ENCODE results near the gene HMOX1.

The HMOX1 gene, protein sequence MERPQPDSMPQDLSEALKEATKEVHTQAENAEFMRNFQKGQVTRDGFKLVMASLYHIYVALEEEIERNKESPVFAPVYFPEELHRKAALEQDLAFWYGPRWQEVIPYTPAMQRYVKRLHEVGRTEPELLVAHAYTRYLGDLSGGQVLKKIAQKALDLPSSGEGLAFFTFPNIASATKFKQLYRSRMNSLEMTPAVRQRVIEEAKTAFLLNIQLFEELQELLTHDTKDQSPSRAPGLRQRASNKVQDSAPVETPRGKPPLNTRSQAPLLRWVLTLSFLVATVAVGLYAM

DNA sequence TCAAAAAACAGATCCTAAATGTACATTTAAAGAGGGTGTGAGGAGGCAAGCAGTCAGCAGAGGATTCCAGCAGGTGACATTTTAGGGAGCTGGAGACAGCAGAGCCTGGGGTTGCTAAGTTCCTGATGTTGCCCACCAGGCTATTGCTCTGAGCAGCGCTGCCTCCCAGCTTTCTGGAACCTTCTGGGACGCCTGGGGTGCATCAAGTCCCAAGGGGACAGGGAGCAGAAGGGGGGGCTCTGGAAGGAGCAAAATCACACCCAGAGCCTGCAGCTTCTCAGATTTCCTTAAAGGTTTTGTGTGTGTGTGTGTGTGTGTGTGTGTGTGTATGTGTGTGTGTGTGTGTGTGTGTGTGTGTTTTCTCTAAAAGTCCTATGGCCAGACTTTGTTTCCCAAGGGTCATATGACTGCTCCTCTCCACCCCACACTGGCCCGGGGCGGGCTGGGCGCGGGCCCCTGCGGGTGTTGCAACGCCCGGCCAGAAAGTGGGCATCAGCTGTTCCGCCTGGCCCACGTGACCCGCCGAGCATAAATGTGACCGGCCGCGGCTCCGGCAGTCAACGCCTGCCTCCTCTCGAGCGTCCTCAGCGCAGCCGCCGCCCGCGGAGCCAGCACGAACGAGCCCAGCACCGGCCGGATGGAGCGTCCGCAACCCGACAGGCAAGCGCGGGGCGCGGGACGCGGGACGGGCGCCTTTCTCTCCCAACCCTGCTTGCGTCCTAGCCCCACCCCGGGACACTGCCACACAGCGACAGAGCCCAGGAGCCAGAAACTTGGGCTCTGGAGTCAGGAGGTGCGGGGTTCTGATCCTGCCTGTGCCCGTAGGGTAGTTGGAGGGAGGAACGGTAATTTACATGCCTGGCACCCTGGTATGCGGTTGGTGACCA, at the start of gene HMOX1:
TSS of gene HMOX1 (plus strand) at position 560 of the 887 bp plus-strand sequence. CDS start at position 638, 78 bp downstream.
- DNase-seq = peak; percentile 64

DNA sequence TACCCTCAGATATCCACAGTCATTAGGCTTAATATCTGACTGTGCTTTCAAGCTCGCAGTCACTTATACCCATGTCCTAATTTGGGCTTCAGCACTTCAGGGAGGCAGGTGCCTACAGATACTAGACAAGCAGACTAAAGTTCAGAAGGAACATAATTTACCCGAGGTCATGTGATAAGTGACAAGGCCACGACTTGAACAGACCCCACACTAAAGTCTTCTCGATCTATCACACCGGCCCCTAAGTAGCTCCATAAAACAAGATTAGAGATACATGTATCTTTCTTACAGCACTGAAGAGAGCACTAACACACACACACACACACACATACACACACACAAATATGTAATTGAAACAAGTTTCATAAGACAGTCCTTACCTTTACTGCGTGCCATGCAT, 48.6 kb upstream of the HMOX1 start:
- DNase-seq = no peak

DNA sequence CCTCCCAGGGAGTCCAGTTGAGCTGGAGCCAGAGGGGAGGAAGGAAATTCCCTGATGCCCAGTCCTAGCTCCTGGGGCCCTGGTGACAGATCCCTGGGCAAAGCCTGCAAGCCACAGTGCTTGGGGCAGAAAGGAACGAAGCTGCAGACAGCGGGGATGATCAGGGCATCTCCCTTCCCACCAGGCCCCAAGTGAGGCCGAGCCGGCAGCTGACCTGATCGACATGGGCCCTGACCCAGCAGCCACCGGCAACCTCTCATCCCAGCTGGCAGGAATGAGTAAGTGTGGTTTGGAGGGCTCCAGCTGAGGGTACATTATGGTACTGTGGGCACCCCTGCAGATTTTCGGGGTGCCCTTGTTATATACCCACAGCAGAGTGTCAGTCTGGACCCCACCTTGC, 47.7 kb upstream of the HMOX1 start:
- DNase-seq = no peak

DNA sequence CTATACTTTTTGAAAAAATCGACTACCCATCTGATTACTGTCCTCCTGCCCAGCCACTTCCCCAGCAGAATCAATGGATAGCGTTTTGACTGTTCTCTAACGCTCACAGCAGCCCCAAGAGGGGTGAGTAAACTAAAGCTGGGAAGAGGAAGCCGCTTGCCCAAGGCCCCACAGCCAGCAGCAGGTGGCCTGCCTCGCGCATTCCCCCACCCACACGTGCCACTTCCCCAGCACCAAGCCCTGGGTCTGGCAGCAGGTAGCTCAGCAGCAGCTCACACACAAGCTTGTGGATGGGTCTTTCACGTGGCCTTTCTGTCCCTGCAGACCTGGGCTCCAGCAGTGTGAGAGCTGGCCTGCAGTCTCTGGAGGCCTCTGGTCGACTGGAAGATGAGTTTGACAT, 46.9 kb upstream of the HMOX1 start:
- DNase-seq = peak; percentile 72

DNA sequence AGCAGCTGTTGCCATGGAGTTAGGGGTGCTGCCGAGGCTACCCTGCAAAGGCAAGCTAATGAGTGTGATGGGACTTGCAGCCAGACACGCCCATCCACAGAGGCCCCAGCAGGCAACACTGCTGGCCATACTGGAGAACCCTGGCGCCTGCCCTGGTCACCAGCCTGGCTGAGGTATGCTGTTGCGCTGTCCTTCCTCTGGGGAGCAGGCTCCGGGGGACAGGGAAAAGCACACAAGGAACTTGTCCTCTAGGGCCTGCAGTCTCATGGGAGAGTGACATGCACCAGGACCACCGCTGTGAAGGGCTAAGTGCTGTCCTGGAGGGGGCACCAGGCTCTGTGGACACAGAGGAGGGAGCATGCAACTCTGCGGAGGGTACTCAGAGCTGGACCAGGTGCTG, 45.4 kb upstream of the HMOX1 start:
- no peak for DNase-seq

DNA sequence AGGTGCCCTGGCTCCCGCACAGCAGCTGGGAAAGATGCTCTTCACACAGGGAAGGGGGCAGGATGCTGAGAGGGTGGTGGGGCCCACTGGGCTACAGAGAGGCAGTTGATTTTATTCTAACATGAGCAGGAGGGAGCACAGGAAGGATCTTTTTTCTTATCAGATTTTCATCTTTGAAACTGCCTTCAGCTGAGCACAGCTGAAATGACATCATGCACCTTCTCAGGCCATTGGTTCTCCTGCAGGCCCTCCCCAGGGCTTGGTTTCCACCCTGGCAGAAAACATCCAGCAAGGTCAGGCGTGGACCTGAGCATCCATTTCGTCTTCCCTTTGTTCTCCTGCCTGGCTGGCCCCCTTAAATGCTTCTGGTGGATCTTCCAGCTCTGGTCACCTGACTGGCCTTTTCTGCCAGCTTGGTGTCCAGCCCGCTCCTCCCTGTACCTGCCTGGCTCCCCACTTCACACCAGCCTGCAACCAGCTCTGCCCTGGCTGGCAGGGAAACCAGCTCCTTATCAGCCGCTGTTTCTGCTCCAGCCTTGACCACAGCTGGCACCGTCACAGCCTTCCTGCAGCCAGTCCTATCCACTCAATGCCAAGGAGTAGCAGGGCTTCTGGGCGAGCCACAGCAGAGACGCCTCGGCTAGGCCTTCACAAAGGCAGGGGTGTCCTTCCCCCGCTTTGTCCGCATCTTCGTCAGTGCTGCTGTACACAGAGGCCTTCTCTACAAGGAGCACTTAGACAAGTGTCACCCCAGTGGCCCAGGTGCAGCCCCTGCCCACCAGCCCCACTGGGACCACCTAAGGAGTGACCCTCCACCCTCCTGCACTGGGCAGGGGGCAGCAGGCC, 44.7 kb upstream of the HMOX1 start:
- DNase-seq = no peak

DNA sequence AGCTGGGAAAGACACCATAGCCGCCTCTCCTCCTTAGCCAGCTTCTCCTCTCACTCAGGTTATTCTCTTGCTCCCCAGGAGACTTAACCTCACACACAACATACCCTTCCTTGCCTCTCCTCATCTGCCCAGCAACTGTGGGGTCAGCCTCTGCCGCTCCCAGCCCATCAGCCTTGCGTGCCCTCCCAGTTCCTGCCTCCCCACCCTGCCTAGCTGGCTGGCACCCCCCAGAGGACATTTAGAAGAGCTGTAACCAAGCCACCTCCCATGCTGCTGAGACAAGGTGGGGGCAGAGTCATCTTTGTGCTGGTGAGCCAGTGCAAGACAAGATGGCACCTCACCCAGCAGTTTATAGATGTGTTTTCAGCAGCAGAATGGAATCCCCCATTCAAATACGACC, 43.0 kb upstream of the HMOX1 start:
- DNase-seq = peak; percentile 7

DNA sequence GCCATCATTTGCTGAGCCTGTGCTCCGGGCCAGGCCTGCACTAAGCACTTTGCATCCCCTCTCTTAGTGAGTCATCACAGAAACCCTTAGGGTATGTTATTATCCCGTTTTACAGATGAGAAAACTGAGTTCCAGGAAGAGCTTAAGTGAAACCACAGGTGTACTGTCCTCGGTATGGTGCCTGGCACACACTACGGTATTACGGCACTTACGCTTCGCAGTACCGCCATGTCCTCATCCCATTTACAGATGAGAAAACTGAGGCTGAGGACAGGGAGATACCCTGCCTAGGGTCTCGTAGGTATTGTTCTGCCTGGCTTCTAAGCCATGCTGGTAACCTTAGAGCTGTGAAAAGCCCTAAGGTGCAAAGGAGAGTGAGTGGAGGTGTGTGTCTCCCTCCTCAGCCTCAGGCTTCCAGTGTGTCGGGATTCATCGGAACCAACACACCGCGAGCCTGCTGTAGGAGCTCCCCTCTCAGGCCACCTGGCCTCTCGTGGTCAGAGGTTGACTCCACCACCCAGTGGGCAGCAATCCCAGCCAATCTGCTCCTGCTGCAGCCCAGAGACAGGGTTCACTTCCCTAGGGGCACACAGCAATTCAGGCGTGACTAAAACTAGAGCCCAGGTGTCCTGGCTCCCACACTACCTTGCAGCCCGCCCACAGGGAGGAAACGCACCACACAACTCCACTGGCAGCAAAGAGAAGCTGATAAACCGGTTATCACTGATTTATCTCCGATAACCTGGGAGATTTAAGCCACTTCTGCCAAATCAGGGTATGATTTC, 39.6 kb upstream of the HMOX1 start:
- no peak for DNase-seq

DNA sequence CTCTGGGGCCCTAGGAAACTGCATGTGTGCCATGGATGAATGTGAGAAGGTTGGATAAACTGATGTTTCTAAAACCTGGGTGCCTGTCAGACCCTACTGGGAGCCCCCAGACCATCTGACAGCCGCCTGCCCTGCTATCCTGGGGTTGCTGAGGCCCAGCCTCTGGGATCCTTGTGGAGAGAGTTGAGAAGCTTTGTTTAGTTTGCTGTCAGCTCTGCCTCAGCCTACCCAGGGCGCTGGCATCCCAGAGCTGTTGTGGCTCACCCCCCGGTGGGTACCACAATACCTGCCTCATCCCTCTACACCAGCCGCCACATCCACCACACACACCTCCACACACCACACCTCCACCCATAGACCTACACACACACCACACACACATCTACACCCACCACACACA, 38.5 kb upstream of the HMOX1 start:
- DNase-seq = no peak

DNA sequence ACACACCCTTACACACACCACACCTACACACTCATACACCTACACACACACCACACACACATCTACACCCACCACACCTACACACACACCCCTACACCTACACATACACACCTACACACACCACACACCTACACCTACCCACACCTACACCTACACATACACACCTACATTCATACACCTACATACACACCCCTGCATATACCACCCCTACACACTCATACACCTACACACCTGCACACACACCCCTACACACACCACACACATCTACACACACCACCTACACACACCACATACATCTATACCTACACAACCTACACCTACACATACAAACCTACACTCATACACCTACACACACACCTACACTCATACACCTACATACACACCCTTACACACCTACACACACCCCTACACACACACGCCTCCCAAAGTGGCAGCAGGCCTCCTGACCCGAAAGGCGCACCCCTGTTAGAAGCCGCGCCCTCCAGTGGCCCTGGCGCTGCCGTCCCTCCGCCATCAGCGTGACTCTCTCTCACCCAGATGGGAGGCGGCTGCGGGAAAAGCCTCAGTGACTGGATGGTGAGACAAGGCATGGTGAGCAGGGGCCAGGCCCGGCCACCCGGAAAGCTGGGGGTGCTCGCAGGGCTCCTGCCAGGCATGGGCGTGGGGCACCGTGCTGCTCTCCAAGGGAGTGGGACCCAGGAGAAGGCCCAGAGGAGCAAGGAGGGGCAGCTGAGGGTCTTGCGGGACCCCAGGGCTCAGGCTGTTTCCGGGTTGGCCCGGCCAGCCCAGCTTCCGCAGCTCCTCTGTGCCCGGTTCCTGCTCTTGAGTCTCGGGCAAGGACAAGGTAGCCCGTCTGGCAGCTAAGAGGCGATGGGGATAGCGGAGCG, 37.0 kb upstream of the HMOX1 start:
- DNase-seq = no peak

DNA sequence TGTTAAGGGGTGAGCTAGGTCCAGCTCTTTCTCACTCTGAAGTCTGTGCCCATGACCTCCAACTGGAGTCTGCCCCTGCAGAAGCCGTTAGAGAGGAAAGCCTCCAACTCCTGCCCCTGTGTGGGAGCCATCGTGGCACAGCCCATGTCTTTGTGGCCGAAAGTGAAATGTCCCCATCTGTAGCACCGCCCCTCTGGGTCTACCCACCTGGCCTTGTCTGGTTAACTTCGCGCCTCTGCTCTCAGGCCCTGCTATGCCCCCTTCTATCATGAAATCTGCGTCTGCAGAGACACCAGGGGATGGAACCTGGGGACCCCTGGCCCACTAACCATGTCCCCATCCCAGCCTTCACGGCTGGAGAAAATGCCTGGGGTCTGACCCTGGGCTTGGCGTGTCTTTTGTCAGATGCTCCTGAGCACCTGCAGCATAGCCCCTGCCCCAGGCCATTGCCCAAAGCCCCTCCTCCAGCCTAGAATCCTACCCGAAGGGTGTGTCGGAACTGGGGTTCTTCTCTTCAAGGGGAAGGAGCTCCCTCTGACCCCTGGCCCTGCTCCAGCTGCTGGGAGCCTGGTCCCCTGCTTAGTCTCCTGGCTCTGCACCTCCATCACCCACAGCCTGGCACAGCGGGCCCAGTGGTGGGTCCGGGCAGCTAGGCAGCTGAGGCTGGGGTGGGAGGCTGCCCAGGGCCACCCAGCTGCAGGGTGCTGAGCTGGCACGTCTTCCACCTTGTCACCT, 35.8 kb upstream of the HMOX1 start:
- no peak for DNase-seq

DNA sequence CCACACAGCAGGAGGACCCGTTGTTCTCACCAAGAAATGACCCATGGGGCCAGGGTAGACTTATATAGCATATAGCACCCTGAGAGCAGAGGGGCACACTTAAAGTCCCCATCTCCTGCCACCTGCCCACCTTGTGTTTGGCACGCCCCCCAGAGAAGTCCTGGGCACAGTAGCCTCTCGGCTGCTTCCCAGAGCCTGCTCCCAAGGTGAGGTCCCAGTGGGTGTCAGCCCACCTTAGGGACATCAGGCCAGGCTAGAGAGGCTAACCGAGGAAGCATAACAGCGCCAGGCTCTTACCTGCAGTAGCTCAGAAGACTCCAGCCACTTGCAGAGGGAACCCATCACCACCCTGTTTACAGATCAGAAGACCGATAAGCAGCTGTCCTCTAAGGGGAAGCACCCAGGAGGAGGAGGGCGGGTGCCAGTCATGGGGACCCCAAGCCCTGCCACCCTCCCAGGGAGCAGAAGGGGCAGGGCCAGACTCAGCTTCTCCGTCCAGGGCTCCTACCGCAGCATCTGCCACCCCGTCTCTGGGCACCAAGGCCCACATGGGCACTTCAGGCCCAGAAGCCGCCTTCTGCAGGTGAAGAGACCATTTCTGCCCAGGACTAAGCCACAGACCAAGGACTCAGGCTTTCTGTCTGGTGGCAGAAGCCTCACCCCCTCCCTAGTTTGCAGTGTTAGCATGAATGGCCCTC, 34.9 kb upstream of the HMOX1 start:
- no peak for DNase-seq

DNA sequence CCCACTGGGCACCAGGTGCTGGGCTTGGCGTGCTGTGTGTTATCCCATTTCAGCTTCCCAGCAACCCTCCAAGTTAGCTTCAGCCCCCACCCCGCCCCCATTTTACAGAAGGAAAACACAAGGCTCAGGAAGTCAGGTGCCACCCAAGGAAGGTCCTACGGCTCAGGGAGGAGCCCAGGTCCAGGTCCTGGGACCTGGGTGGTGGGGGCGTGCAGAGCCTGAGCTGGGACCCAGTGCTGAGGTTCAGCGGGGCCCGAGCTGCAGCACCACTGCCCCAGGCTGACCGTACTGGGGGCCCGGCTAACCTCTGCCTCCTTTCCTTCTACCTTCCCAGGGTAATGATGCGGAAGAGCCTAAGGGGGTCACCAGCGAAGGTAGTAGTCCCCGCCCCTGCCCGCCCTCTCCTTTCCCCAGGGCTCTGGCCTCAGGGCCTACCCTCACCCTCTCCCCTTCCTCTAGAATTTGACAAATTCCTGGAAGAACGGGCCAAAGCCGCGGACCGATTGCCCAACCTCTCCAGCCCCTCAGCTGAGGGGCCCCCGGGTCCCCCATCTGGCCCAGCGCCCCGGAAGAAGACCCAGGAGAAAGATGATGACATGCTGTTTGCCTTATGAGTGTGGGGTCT, 34.2 kb upstream of the HMOX1 start:
- no peak for DNase-seq

DNA sequence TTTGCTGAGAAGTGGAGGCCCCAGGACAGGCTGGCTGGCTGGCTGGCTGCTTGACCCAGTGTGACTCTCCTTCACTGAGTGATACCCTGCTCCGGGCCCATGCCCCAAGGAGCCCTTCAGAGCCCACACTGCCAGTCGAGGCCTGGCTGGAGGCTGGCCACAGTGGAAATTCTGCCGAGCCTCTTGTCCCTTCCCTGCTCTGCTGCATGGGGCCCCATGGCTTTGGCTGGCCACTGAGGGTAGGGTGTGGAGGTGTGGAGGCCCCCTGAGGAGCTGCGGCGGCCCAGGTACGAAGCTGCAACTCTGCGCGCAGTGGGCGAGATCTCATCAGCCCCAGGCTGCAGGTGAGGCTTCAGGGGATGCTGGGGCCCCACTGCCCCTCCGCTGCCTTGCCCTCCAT, 33.4 kb upstream of the HMOX1 start:
- DNase-seq = no peak

DNA sequence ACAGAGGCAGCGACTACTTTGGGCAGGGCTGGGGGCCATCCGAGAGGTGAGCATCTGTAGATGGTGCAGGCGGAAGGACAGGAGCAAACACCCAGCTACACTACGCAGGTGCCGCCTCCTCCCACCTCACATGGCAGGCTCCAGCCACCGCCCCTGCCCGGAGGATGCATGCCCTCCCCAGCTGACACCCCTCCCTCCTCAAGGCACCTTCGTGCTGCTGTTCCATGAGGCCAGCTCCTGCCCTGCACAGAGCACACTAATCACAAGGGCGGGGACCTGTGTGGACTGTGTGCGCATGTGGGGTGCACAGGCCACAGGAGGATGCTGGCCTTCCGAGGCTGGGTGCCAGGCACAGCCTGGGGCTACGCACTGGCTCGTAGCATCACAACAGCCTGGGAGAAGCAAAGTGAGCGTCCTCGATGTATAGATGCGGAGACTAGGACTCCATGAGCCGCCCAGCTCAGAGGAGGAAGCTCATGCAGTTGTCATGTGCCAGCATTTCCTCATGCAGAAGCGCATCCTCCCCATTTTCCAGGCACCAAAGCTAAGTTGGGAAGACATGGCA, 32.8 kb upstream of the HMOX1 start:
- no peak for DNase-seq

DNA sequence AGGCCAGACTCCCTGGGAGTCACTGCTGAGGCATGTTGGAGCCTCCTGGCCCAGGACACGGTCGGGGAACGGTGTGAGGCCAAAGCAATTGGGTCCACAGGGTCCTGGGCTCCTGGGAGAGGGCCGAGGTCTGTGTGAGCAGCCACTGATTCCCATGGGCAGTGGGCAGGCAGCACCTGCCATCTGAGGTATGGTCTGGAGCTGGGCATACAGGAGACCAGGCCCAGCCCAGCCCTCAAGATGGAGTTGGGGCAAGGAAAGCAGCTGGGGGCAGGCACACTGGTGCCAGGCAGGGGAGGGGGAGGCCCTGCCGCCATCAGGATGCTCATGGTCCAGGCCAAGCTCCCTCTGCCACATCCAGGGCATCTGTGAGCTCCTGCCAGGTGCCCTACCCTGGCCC, 32.2 kb upstream of the HMOX1 start:
- DNase-seq = no peak

DNA sequence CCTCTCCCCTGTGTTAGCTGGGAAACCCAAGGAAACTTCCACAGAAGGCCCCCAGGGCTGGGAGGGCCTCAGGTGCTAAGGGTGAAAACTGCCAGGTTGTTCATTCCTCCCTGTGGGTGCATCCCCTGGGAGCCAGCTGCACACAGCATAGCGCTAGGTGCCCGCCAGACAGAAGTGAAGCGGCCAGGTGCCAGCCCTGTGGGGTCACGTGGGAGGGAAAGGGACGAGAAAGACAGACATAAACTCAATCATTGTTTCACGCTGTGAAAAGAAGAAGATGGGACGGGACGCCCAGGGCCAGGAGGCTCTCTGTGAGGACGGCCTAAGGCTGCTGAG, 31.6 kb upstream of the HMOX1 start:
- no peak for DNase-seq

DNA sequence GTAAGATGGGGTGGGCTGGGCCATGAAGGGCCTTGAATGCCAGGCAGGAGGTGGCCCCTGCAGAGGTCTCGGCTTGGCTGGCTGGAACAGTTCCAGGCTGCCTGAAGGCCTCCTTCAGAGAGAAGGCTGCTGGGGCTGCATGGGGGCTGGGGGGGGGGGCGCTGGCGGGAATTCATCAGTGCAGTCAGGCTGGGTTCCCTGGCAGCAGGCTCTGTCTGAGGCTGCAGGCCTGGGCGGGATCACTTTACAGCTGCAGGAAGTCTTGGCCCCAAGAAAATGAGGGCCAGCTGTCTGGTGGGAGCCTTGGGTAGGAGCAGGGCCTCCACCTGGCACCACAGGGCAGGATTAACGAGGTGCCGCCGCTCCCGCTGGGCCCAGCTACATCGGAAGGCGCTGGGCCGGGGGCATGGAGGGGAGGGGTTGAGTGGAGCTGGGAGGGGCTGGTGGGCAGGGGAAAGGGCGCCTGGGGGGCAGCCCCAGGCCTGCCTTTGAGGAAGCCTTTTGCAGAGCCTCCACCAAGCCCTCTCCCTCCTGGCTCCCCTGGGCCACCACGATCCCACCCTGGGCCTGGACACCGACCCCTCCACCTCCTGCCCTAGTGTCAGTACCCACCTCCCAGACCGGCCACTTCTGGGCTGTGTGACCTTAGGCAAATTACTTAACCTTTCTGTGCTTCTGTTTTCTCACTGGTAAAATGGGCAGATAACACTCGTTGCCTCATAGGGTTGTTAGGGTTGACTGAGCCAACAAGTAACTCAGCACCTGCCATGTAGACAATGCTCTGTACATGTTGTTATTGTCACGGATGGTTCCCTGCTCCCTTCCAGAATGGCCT, 31.0 kb upstream of the HMOX1 start:
- DNase-seq = no peak
